Osteocyte (in vitro differentiated cells): Measurements from ENCODE around the gene SERINC3. TPM values are rescaled to one million over a fixed set of nuclear protein-coding genes. Genes with fewer than 3 reads are reported as not detected.

ENCODE experiments used
- DNase-seq: peaks from one replicate; pipeline ENCODE4 v3.0.0; 2021; ENCODE audit warnings: mixed read lengths; ENCODE audit not compliant: unreplicated experiment; ENCODE audit errors: extremely low spot score
- H3K27ac Mint-ChIP-seq: one replicate; pipeline ENCODE4 v1.8.0; 2021; ENCODE audit warnings: mild to moderate bottlenecking, mixed read lengths; ENCODE audit not compliant: unreplicated experiment
- H3K27me3 Mint-ChIP-seq: one replicate; pipeline ENCODE4 v1.8.0; 2021; ENCODE audit warnings: mixed read lengths; ENCODE audit not compliant: unreplicated experiment
- H3K36me3 Mint-ChIP-seq: one replicate; pipeline ENCODE4 v1.8.0; 2021; ENCODE audit warnings: mixed read lengths; ENCODE audit not compliant: unreplicated experiment
- H3K4me1 Mint-ChIP-seq: one replicate; pipeline ENCODE4 v1.8.0; 2021; ENCODE audit warnings: mixed read lengths; ENCODE audit not compliant: unreplicated experiment
- H3K4me3 Mint-ChIP-seq: one replicate; pipeline ENCODE4 v1.8.0; 2021; ENCODE audit warnings: mild to moderate bottlenecking, moderate library complexity, mixed read lengths; ENCODE audit not compliant: unreplicated experiment
- H3K9me3 Mint-ChIP-seq: one replicate; pipeline ENCODE4 v1.8.0; 2021; ENCODE audit warnings: mixed read lengths; ENCODE audit not compliant: unreplicated experiment
- CTCF ChIP-seq: fragments of 200-600 bp; sonication (generic); IDR thresholded peaks from 2 replicates; pipeline ENCODE4 v1.5.0; 2021; ENCODE audit warnings: antibody characterized with exemption, mild to moderate bottlenecking, moderate library complexity
- total RNA-seq: library from RNA; stranded (reverse); gene quantifications from 2 replicates; pipeline ENCODE4 v1.2.1, GENCODE V29; 2021

SERINC3 gene
- total RNA-seq, 1 donor from 2014 or later, result 121 TPM

- DNase-seq, result no peak
- TF ChIP-seq CTCF, result no peak
- H3K27me3 Mint-ChIP-seq, result no peaks in the 10 kb centered on the region
- no peak overlapping the region for H3K4me3 Mint-ChIP-seq
- H3K9me3 Mint-ChIP-seq, result no peaks in the 10 kb centered on the region
- H3K4me1 Mint-ChIP-seq, result no peaks in the 10 kb centered on the region
- peak overlapping the region; percentile 41 for H3K27ac Mint-ChIP-seq
- H3K36me3 Mint-ChIP-seq, result peaks cover 34% of the 10 kb centered on the region
Observed at GRCh38 chr20:44485830-44486198, 36.1 kb downstream of the SERINC3 start.

- TF ChIP-seq CTCF, result no peak
- H3K36me3 Mint-ChIP-seq, result peaks cover 36% of the 10 kb centered on the region
- no peak overlapping the region for H3K4me3 Mint-ChIP-seq
- H3K27me3 Mint-ChIP-seq, result no peaks in the 10 kb centered on the region
- no peaks in the 10 kb centered on the region for H3K4me1 Mint-ChIP-seq
- no peak overlapping the region for H3K27ac Mint-ChIP-seq
- no peak for DNase-seq
- H3K9me3 Mint-ChIP-seq, result no peaks in the 10 kb centered on the region
Observed at GRCh38 chr20:44485078-44485829, 36.6 kb downstream of the SERINC3 start.

- Mint-ChIP-seq H3K4me3 (no peak overlapping the region), H3K27ac (no peak overlapping the region)
Observed at GRCh38 chr20:44483112-44483511, 38.8 kb downstream of the SERINC3 start.

GRCh38 chr20:44481719-44482416 is 40.0 kb downstream of the SERINC3 start:
- Mint-ChIP-seq H3K4me3 (no peak overlapping the region), H3K27ac (no peak overlapping the region), H3K27me3 (no peaks in the 10 kb centered on the region), H3K4me1 (peaks cover 4% of the 10 kb centered on the region), H3K36me3 (peaks cover 19% of the 10 kb centered on the region), H3K9me3 (no peaks in the 10 kb centered on the region)
- no peak for TF ChIP-seq CTCF
- DNase-seq, result no peak

More at GRCh38 chr20:44483112-44483511, 38.8 kb downstream of the SERINC3 start:
- H3K27me3 Mint-ChIP-seq, result no peaks in the 10 kb centered on the region
- H3K9me3 Mint-ChIP-seq, result no peaks in the 10 kb centered on the region
- no peaks in the 10 kb centered on the region for H3K4me1 Mint-ChIP-seq
- DNase-seq, result no peak
- peaks cover 19% of the 10 kb centered on the region for H3K36me3 Mint-ChIP-seq
- TF ChIP-seq CTCF, result no peak

- Mint-ChIP-seq H3K4me1 (peaks cover 19% of the 10 kb centered on the region), H3K27me3 (no peaks in the 10 kb centered on the region), H3K27ac (no peak overlapping the region), H3K36me3 (peaks cover 12% of the 10 kb centered on the region), H3K9me3 (no peaks in the 10 kb centered on the region), H3K4me3 (no peak overlapping the region)
- DNase-seq, result no peak
- no peak for TF ChIP-seq CTCF
Observed at GRCh38 chr20:44480097-44480496, 41.8 kb downstream of the SERINC3 start.
